NT2/D1 (cell line): ENCODE data around the gene CEBPB.
A peak's percentile ranks its signal among the peaks of the same experiment; 100 is the strongest.
"Not testable (repeated sequence)": the region's sequence is repeated elsewhere in the genome, so short reads cannot be mapped to it uniquely, and the experiment has no call there.

Source experiments
- DNase-seq: peaks from one replicate; pipeline ENCODE4 v3.0.0-alpha.2; 2011; ENCODE audit warnings: low read depth, low spot score
- H3K27me3 ChIP-seq: 2 replicates; pipeline ENCODE4 v1.6.0; 2011; ENCODE audit warnings: mild to moderate bottlenecking; ENCODE audit not compliant: insufficient read length, insufficient read depth
- H3K36me3 ChIP-seq: 2 replicates; pipeline ENCODE4 v1.6.1; 2011; ENCODE audit warnings: mild to moderate bottlenecking, low read length, mixed read lengths; ENCODE audit not compliant: insufficient read depth, insufficient read length
- H3K4me1 ChIP-seq: 2 replicates; pipeline ENCODE4 v1.5.1; 2011; ENCODE audit not compliant: insufficient read depth, insufficient read length
- H3K4me3 ChIP-seq: 2 replicates; pipeline ENCODE4 v1.5.1; 2011; ENCODE audit warnings: low read depth; ENCODE audit not compliant: insufficient read length
- H3K9ac ChIP-seq: 2 replicates; pipeline ENCODE4 v1.6.0; 2011; ENCODE audit warnings: low read depth; ENCODE audit not compliant: insufficient read length
- H3K9me3 ChIP-seq: 2 replicates; pipeline ENCODE4 v1.5.1; 2011; ENCODE audit warnings: mild to moderate bottlenecking, low read length; ENCODE audit not compliant: insufficient read depth
- SUZ12 ChIP-seq: IDR thresholded peaks from 2 replicates; pipeline ENCODE4 v1.6.1; 2011; ENCODE audit not compliant: insufficient read length, insufficient read depth; ENCODE audit errors: extremely low read depth
- YY1 ChIP-seq: IDR thresholded peaks from 2 replicates; pipeline ENCODE4 v1.6.1; 2011; ENCODE audit not compliant: insufficient read length, insufficient read depth
- ZNF274 ChIP-seq: IDR thresholded peaks from 2 replicates; pipeline ENCODE4 v1.6.1; 2011; ENCODE audit warnings: mild to moderate bottlenecking, low read depth, low read length

Gene CEBPB

DNA sequence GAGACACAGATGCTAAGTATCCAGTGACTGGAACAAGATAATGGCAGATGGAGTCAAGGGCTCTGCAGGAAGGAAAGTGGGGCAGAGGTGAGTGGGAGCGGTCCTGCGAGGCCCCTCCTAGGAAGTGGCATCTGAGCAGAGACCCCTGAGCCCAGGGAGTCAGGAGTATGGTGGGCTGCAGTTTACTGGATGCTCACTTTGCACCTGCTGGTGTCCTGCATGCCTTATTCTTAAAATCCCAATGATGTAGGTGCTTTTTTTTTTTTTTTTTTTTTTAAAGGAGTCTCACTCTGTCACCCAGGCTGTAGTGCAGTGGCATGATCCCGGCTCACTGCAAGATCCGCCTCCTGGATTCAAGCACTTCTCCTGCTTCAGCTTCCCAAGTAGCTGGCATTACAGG is 5.6 kb downstream of the CEBPB start:
- Histone ChIP-seq H3K27me3 (no peaks in the 10 kb centered on the region), H3K36me3 (peaks cover 20% of the 10 kb centered on the region), H3K4me3 (no peak overlapping the region), H3K9me3 (peaks cover 13% of the 10 kb centered on the region; the same call in 1 of the 2 replicates), H3K9ac (no peak overlapping the region), H3K4me1 (peaks cover 26% of the 10 kb centered on the region)
- no peak for DNase-seq
- TF ChIP-seq ZNF274 (no peak), YY1 (no peak), SUZ12 (no peak)

DNA sequence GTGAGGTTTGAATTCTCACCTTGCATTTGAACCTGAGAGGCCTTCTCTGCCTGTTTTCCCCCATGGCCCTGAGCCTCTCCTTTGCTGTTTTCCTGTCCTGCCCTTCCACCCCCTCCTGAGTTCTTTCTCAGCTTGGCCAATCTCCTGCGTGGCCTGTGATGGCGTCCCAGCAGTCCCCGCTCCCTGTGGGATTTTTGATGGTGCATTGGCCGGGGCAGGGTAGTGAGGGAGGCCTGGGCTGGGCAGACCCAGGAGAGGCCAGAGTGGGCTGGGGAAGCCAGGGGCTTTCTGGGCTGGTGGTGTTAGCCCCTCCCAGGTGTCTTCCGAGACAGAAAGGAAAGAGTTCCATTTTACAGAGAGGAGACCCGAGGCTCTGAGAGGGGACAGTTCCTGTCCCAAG is 6.3 kb downstream of the CEBPB start:
- Histone ChIP-seq H3K9ac (no peak overlapping the region), H3K27me3 (no peaks in the 10 kb centered on the region), H3K4me3 (no peak overlapping the region), H3K4me1 (peaks cover 26% of the 10 kb centered on the region), H3K9me3 (peaks cover 13% of the 10 kb centered on the region; the same call in 1 of the 2 replicates), H3K36me3 (peaks cover 20% of the 10 kb centered on the region)
- TF ChIP-seq ZNF274 (no peak), SUZ12 (no peak), YY1 (no peak)
- no peak for DNase-seq

DNA sequence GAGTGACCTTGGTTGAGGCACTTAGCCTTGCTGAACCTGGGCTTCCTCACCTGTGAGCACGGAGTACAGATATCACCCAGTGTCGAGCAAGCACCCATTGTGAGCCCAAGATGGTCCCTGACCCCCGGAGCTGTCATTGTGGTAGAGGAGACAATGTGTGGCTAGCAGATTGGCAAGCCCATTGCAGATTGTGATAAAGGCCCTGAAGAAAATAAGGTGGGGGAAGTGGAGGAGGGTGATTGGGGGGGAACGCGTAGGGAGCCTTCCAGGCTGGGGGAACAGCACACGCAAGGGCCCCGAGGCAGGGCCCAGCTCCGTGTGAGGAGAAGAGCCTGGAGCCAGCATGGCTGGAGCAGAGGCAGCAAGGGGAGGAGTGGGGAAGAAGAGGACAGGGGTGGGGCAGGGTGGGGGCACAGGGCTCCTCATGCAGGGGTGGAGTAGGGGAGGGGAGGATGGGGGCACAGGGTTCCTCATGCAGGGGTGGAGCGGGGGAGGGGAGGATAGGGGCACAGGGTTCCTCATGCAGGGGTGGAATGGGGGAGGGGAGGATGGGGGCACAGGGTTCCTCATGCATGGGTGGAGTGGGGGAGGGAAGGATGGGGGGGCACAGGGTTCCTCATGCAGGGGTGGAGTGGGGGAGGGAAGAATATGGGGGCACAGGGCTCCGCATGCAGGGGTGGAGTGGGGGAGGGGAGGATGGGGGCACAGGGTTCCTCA is 7.0 kb downstream of the CEBPB start:
- DNase-seq, result no peak
- H3K27me3 ChIP-seq, result no peaks in the 10 kb centered on the region
- no peak overlapping the region for H3K4me3 ChIP-seq
- peaks cover 13% of the 10 kb centered on the region; the same call in 1 of the 2 replicates for H3K9me3 ChIP-seq
- peaks cover 20% of the 10 kb centered on the region for H3K36me3 ChIP-seq
- no peak overlapping the region for H3K9ac ChIP-seq
- no peak for TF ChIP-seq YY1
- TF ChIP-seq ZNF274, result no peak
- no peak for TF ChIP-seq SUZ12
- peaks cover 26% of the 10 kb centered on the region for H3K4me1 ChIP-seq

DNA sequence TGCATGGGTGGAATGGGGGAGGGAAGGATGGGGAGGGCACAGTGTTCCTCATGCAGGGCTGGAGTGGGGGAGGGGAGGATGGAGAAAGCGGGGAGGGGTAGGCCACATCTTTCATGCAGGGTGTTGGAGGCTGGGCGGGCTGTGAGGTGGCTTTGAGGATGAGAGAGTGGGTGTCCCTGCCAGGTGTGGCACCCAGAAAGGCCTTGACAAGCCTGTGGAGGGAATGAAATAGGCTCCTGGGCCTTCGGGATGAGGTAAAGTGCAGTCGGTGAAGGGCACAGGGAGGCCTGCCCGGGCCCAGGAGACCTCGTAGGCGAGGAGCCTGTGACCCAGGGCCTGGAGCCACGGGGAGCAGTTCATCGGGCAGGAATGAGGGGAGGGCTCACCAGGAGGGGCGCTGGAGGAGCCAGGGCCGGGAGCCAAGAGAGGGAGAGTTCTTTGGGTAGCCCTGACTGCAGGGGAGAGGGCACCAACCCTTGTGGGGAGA is 7.6 kb downstream of the CEBPB start:
- peak overlapping the region; percentile 12 for H3K9ac ChIP-seq
- peaks cover 16% of the 10 kb centered on the region for H3K36me3 ChIP-seq
- H3K27me3 ChIP-seq, result no peaks in the 10 kb centered on the region
- TF ChIP-seq SUZ12, result no peak
- TF ChIP-seq YY1, result no peak
- TF ChIP-seq ZNF274, result no peak
- DNase-seq, result no peak
- H3K9me3 ChIP-seq, result peaks cover 17% of the 10 kb centered on the region
- no peak overlapping the region for H3K4me3 ChIP-seq
- peaks cover 24% of the 10 kb centered on the region for H3K4me1 ChIP-seq

DNA sequence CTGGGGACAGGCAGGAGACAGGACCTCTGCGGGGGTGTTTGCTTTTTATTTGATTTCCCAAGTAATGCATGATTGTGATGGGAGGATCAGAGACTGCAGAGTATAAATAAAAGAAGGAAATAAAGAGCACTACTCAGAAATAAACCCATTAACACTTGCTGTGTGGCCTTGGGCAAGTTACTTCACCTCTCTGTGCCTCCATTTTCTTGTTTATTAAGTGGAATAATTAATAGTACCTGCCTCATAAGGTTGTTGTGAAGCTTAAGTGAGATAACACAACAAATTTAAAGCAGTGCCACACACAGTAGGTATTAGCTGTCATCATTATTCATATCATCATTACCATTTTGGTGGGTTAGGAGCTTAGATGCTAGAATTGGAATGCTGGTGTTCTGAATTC is 8.1 kb downstream of the CEBPB start:
- Histone ChIP-seq H3K36me3 (peaks cover 12% of the 10 kb centered on the region), H3K9ac (no peak overlapping the region), H3K4me3 (no peak overlapping the region), H3K27me3 (no peaks in the 10 kb centered on the region), H3K9me3 (peaks cover 22% of the 10 kb centered on the region), H3K4me1 (peaks cover 19% of the 10 kb centered on the region)
- no peak for DNase-seq
- TF ChIP-seq YY1, result no peak
- TF ChIP-seq ZNF274, result no peak
- no peak for TF ChIP-seq SUZ12

DNA sequence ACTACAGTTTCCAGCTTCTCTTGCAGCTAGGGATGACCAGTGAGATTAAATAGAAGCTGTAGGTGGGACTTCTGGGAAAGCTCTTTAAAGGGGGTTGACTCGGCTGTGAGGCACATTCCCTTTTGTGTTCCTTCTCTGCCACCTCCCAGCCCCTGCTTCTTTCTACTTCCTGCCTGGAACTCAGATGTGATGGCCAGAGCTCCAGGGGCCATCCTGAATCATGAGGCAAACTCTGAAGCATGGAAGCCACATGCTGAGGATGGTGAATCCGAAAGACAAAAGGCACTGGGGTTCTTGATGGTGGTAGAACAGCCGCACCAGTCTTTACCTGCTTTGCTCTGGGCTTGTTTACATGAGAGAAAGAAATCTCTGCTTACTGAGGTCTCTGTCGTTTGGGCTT is 9.1 kb downstream of the CEBPB start:
- Histone ChIP-seq H3K9me3 (peaks cover 30% of the 10 kb centered on the region), H3K27me3 (no peaks in the 10 kb centered on the region), H3K9ac (no peak overlapping the region), H3K36me3 (peaks cover 2% of the 10 kb centered on the region), H3K4me3 (no peak overlapping the region), H3K4me1 (peaks cover 10% of the 10 kb centered on the region)
- no peak for TF ChIP-seq YY1
- TF ChIP-seq SUZ12, result no peak
- TF ChIP-seq ZNF274, result no peak
- DNase-seq, result peak; percentile 80

DNA sequence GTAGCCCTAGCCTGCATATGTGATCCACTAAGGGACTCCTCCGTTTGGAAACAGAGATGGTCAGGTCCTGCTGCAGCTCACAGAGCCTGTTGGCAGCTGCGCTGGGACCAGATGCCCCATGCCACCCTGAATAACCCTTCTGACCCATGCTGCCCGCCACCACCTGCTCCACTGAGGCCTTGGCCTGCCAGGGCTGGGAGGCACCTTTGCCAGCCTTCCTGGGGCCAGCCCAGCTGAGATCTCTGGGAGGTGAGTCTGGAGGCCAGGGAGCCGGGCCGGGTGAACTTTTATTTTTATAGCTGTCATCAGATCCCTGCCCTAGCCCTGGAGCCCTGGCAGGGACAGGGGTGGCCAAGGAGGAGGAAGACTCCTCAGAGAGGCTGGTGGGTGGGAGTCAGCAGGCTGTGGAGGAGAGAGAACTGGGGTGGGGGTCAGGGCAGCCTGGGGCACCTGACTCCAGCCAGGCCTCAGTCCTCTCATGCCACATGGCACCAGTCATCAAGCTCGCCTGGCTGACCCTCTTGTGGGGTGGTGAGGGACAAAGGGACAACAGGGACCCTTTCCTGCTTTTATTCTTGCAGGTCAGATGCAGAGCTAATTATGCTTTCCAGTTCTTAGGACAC is 10.0 kb downstream of the CEBPB start:
- Histone ChIP-seq H3K27me3 (no peaks in the 10 kb centered on the region), H3K9ac (no peak overlapping the region)
- no peak for DNase-seq

DNA sequence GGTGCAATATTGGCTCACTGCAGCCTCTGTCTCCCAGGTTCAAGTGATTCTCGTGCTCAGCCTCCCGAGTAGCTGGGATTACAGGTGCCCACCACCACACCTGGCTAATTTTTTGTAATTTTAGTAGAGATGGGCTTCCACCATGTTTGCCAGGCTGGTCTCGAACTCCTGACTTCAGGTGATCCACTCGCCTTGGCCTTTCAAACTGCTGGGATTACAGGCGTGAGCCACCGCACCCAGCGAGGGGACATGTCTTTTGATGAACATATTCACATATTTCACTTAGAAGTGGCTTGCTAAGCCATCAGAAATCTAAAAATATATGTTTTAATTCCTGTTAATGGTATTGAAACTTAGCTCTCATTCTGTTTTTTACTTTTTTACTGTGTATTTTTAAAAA is 11.1 kb downstream of the CEBPB start:
- not testable (repeated sequence) for H3K36me3 ChIP-seq, H3K27me3 ChIP-seq, H3K9ac ChIP-seq, DNase-seq, H3K4me3 ChIP-seq, H3K4me1 ChIP-seq
- peaks cover 30% of the 10 kb centered on the region for H3K9me3 ChIP-seq

More for the DNA sequence above, 10.0 kb downstream of the CEBPB start:
- Histone ChIP-seq H3K4me3 (no peak overlapping the region), H3K4me1 (peaks cover 6% of the 10 kb centered on the region), H3K9me3 (peaks cover 30% of the 10 kb centered on the region), H3K36me3 (no peaks in the 10 kb centered on the region)
- no peak for TF ChIP-seq YY1
- TF ChIP-seq SUZ12, result no peak
- no peak for TF ChIP-seq ZNF274
